HG02885 (cell line): Measurements from ENCODE around the gene TMEM178B.
"Not testable (repeated sequence)": the region's sequence is repeated elsewhere in the genome, so short reads cannot be mapped to it uniquely, and the experiment has no call there.

Experiments
- ATAC-seq: cut with Tn5 transposase; IDR thresholded peaks from one replicate; pipeline ENCODE4 v1.9.1; 2021; ENCODE audit warnings: mild to moderate bottlenecking; ENCODE audit not compliant: unreplicated experiment, poor library complexity

The TMEM178B gene

GRCh38 chr7:141073641-141074161 is at the start of gene TMEM178B:
Gene TMEM178B (plus strand): TSS chr7:141074064.
- peak; percentile 24 for ATAC-seq

DNA sequence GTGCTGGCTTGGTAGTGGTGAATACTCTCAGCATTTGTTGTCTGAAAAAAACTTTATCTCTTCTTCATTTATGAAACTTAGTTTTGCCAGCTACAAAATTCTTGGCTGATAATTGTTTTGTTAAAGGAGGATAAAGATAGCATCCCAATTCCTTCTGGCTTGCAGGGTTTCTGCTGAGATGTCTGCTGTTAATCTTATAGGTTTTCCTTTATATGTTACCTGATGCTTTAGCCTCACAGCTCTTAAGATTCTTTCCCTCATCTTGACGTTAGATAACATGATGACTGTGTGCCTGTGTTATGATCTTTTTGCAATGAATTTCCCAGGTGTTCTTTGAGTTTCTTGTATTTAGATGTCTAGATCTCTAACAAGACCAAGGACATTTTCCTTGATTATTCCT is 49.2 kb upstream of the TMEM178B start:
- ATAC-seq, result no peak

GRCh38 chr7:141027043-141027442 is 46.8 kb upstream of the TMEM178B start:
- ATAC-seq, result no peak

DNA sequence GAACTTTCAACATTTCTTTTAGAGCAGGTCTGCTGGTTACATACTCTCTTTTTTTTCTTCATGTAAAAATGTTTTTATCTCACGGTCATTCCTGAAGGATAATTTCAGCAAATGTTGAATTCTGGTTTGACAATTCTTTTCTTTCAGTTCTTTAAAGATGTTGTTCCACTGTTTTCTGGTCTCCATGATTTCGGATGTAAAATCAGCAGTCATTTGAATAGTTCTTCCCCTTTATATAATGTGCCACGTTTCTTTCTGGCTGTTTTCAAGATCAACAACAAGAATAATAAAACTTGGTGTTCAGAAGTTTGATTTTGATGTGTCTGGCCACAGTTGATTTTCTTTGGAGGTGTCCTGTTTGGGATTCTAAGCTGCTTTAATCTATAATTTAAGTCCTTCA is 45.1 kb upstream of the TMEM178B start:
- ATAC-seq, result no peak

DNA sequence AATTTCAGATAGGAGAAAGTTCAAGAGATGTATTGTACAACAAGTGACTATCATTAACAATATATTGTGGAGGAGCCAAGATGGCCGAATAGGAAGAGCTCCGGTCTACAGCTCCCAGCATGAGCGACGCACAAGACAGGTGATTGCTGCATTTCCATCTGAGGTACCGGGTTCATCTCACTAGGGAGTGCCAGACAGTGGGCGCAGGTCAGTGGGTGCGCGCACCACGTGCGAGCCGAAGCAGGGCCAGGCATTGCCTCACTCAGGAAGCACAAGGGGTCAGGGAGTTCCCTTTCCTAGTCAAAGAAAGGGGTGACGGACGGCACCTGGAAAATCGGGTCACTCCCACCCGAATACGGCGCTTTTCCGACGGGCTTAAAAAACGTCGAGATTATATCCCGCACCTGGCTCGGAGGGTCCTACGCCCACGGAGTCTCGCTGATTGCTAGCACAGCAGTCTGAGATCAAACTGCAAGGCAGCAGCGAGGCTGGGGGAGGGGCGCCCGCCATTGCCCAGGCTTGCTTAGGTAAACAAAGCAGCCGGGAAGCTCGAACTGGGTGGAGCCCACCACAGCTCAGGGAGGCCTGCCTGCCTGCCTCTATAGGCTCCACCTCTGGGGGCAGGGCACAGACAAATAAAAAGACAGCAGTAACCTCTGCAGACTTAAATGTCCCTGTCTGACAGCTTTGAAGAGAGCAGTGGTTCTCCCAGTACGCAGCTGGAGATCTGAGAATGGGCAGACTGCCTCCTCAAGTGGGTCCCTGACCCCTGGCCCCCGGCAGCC is 41.1 kb upstream of the TMEM178B start:
- ATAC-seq, result not testable (repeated sequence)

- not testable (repeated sequence) for ATAC-seq
Measured at GRCh38 chr7:141038100-141038499, 35.8 kb upstream of the TMEM178B start.

DNA sequence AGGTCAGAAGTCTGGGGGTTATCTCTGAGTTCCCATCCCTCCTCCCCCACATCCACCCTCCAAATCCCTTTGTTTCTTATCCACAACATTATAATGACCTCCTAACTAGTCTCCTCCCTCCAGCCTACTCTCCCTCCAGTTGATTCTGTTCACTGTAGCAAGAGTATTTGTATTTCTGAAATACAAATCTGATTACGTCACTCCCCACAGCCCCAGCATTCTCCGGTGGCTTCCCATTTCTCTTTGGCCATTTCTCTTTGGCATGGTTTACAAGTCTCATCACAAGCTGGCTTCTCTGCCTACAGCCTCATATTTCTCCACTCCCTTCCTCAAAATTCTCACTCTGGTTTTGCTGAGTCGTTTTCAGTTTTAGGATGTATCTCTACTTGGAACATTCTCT is 34.5 kb upstream of the TMEM178B start:
- ATAC-seq, result no peak

DNA sequence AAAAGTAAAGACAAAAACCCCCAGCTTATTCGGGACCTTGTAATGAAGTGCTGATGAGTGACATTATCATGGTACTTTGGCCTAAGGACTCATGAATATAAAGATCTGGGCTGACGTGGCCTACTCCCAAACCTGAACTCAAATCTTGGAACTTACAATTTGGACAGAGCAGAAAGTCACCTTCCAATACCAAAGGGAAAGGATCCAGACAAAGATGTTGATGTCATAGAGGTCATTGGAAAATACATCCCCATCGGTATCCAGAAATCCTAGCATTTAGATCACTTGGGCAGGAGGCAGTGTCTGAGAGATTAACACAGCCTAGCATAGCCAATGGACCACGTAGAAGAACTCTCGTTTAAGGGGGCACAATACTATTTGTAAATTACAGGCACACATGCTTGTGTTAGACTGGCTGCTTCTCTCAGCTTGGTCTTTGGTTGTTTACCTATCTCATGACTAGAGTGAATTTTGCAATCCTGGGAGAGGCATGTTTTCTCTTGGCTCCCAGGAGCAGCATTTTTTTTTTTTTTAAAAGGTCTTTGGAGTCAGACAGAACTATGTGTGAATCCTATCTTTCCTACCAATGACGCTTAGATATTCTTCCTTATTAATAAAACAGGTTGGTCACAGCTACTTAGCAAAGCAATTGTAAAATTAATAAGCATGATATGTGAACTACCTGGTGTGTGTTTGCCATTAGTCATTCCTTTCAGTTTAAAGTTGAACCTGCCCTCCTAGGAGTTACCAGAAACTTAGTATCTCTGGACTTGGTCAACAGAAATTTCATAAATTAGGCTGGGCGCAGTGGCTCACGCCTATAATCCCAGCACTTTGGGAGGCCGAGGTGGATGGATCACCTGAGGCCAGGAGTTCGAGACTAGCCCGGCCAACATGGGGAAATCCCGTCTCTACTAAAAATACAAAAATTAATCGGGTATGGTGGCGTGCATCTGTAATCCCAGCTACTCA is 31.4 kb upstream of the TMEM178B start:
- ATAC-seq, result no peak

GRCh38 chr7:141043616-141044015 is 30.2 kb upstream of the TMEM178B start:
- ATAC-seq, result no peak

DNA sequence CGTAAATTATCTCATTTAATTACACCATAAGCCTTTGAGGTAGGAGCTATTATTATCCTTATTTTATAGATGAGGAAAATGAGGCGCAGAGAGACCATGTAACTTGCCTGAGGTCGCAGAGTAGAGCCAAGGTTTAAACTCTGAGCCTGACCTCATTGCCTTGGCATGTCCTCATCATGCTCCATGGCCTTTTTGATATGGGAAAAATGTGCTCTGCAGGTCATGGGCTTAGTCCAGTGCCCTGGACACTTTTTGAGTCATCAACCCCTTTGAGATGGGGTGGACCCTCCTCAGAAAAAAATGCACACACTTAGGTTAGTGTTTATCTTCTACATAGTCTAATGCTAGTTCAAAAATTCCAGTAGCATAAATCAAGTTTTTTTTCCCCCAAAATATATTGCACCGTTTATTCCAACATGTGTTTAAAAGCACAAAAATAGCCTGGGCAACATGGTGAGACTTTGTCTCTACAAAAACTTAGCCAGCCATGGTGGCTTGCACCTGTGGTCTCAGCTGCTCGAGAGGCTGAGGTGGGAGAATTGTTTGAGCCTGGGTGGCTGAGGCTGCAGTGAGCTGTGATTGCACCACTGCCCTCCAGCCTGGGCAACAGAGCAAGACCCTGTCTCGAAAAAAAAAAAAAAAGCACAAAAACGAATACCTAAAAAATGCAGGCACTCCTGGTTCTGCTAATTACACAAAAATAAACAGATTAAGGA is 28.6 kb upstream of the TMEM178B start:
- ATAC-seq, result no peak

DNA sequence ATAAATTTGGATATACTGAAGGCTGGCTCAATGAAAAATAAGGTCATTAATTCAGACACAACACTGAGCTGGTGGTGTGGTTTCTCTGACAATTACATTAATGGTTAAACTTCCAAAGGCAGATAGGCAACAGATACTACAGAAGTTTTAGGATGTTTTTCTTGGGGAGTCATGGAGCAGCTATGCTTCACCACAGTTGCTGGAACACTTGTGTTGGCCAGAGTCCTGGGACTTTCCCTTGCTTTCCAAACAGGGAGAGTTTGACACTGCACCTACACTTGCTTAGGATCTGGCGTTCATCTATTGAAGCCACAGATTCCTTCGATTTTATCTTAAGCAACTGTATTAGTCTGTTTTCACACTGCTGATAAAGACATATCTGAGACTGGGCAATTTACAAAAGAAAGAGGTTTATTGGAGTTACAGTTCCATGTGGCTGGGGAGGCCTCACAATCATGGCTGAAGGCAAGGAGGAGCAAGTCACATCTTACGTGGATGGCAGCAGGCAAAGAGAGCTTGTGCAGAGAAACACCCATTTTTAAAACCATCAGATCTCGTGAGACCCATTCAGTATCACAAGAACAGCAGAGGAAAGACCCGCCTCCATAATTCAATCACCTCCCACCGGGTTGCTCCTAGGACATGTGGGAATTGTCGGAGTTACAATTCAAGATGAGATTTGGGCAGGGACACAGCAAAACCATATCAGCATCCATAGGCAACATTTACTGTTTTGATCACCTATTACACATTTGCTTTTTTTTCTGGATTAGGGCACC is 27.8 kb upstream of the TMEM178B start:
- ATAC-seq, result no peak

- no peak for ATAC-seq
Measured at GRCh38 chr7:141053626-141054025, 20.2 kb upstream of the TMEM178B start.

DNA sequence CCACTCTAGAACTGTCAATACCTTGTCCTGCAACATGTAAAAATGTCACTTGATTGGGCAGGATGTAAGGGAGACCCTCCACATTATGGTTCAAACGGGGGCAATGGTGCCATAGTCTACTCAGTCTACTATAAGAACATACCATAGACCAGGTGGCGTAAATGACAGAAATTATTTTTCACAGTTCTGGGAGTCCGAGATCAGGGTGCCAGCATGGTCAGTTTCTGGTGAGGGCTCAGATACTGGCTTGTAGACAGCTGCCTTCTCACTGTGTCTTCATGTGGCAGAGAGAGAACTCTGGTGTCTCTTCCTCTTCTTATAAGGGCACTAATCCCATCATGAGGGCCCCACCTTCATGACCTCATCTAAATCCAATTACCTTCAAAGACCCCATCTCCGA is 18.7 kb upstream of the TMEM178B start:
- no peak for ATAC-seq

- ATAC-seq, result no peak
Measured at GRCh38 chr7:141057788-141058187, 16.1 kb upstream of the TMEM178B start.

DNA sequence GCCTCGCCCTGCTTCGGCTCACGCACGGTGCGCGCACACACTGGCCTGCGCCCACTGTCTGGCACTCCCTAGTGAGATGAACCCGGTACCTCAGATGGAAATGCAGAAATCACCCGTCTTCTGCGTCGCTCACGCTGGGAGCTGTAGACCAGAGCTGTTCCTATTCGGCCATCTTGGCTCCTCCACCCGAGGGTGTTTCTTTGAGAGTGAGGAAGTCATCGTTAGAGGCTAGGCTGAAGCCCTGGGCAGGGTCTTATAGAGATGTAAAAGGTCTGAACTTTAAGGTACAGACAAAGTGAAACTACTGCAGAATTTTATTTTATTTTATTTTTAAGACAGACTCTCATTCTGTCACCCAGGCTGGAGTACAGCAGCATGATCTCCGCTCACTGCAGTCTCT is 6.0 kb upstream of the TMEM178B start:
- not testable (repeated sequence) for ATAC-seq

- no peak for ATAC-seq
Measured at GRCh38 chr7:141071260-141071854, 2.5 kb upstream of the TMEM178B start.

- no peak for ATAC-seq
Measured at GRCh38 chr7:141071855-141072547, 1.9 kb upstream of the TMEM178B start.

DNA sequence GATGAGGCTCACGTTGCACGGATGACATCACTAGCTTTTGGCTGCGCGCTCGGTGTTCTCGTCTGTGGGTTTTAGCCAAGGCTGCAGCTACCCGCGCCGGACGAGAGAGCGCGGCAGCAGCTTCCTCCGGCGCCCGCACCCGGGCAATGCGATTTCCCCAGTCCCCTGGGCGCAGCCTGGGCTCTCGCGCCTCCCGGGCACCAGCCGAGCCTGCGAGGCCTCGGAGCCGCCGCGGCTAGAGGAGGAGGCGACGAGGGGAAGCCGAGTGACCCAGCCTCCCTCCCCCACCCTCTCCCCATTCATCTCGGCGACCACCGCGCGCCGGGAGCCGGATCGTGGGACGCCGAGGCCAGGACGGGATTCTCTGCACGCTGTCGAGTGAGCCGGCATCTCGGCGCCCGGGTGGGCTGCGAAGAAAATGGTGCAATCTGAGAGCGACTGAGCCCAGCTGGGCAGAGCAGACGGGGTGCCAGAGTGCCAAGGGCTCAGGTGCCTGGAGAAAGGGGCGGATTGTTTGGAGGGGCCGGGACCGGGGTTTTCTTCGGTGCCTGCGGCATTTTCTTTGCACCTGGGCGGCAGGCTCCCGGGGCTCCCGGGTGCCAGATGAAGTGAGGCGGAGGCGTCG is 1.2 kb upstream of the TMEM178B start:
- ATAC-seq, result no peak
